SK-N-SH (cell line): Measurements from ENCODE around the gene TYSND1. TPM values are rescaled to one million over a fixed set of nuclear protein-coding genes. Genes with fewer than 3 reads are reported as not detected.

ENCODE experiments used
- CTCF ChIA-PET: fragments of 300-600, 350-600 bp; formaldehyde crosslinking; extraction: SDS; loops from one replicate; lab custom pipeline; 2021; lab: Yijun Ruan, JAX
- POLR2A ChIA-PET: fragments of 350-600 bp; sonication (Branson Sonifier 250); formaldehyde crosslinking; extraction: SDS; loops from one replicate; lab custom pipeline; 2020; ENCODE audit warnings: antibody characterized with exemption, inconsistent platforms; lab: Yijun Ruan, JAX
- DNase-seq: peaks from one replicate; pipeline ENCODE4 v3.0.0; 2012
- H2AFZ ChIP-seq: fragments of 200-600 bp; sonication (generic); 2 replicates; pipeline ENCODE4 v1.8.1; 2016; ENCODE audit warnings: antibody characterized with exemption, mild to moderate bottlenecking, low read depth
- H3F3A ChIP-seq: fragments of 200-600 bp; sonication (generic); replicated peaks from 2 replicates; pipeline ENCODE3; 2016; ENCODE audit warnings: antibody characterized with exemption, mild to moderate bottlenecking; ENCODE audit not compliant: insufficient read depth
- H3K27ac ChIP-seq, 2 experiments: fragments of 200-500 bp in 1 of 2; fragments of 200-600 bp in 1 of 2; sonication (Bioruptor generic) in 1 of 2; sonication (generic), shearing (Covaris generic) in 1 of 2; 2 replicates each; pipeline versions ENCODE4 v1.5.1 to v1.6.1; 2014 to 2016; ENCODE audit warnings: low read depth in 2 of 2, inconsistent platforms in 1 of 2, low read length in 1 of 2, mild to moderate bottlenecking in 1 of 2, mixed read lengths in 1 of 2
- H3K27me3 ChIP-seq: fragments of 200-600 bp; sonication (generic), shearing (Covaris generic); 2 replicates; pipeline ENCODE4 v1.6.1; 2016; ENCODE audit warnings: mixed run types; ENCODE audit not compliant: insufficient read depth
- H3K36me3 ChIP-seq, 2 experiments: fragments of 200-500 bp in 1 of 2; fragments of 200-600 bp in 1 of 2; sonication (Bioruptor generic) in 1 of 2; sonication (generic) in 1 of 2; replicated peaks in 1 of 2; 2 replicates each; pipeline versions ENCODE3 to v1.5.1; 2014 to 2016; ENCODE audit warnings: low read length in 1 of 2, mild to moderate bottlenecking in 1 of 2; ENCODE audit not compliant: insufficient read depth in 2 of 2, control insufficient read depth in 1 of 2
- H3K4me1 ChIP-seq, 2 experiments: fragments of 200-500 bp in 1 of 2; fragments of 200-600 bp in 1 of 2; sonication (Bioruptor generic) in 1 of 2; sonication (generic), shearing (Covaris generic) in 1 of 2; 2 replicates each; pipeline versions ENCODE4 v1.5.1 to v1.6.1; 2014 to 2016; ENCODE audit warnings: low read depth in 1 of 2, low read length in 1 of 2, mixed run types in 1 of 2; ENCODE audit not compliant: insufficient read depth in 2 of 2, control insufficient read depth in 1 of 2
- H3K4me2 ChIP-seq: fragments of 200-600 bp; sonication (generic), shearing (Covaris generic); 2 replicates; pipeline ENCODE4 v1.6.1; 2017; ENCODE audit warnings: mixed run types
- H3K4me3 ChIP-seq, 2 experiments: fragments of 200-500 bp in 1 of 2; fragments of 200-600 bp in 1 of 2; sonication (Bioruptor generic) in 1 of 2; sonication (generic), shearing (Covaris generic) in 1 of 2; 2 replicates each; pipeline versions ENCODE4 v1.5.1 to v1.8.1; 2014 to 2016; ENCODE audit warnings: low read depth in 2 of 2, inconsistent platforms in 1 of 2, low read length in 1 of 2, mild to moderate bottlenecking in 1 of 2, mixed read lengths in 1 of 2, moderate library complexity in 1 of 2
- H3K79me2 ChIP-seq: fragments of 200-600 bp; sonication (generic); 2 replicates; pipeline ENCODE4 v1.8.1; 2017; ENCODE audit warnings: mild to moderate bottlenecking; ENCODE audit not compliant: insufficient read depth
- H3K9ac ChIP-seq: fragments of 200-600 bp; sonication (generic); 2 replicates; pipeline ENCODE4 v1.6.1; 2017; ENCODE audit warnings: mixed run types
- H3K9me2 ChIP-seq: fragments of 200-600 bp; sonication (generic); 2 replicates; pipeline ENCODE4 v1.6.1; 2017; ENCODE audit warnings: mixed run types
- H3K9me3 ChIP-seq: fragments of 200-600 bp; sonication (generic); 2 replicates; pipeline ENCODE4 v1.6.1; 2017; ENCODE audit warnings: mixed run types, mild to moderate bottlenecking, moderate library complexity
- H4K20me1 ChIP-seq: fragments of 200-600 bp; sonication (generic); 2 replicates; pipeline ENCODE4 v1.6.1; 2017; ENCODE audit warnings: mild to moderate bottlenecking, mixed run types; ENCODE audit not compliant: insufficient read depth
- EP300 ChIP-seq, 2 experiments: IDR thresholded peaks; 2 replicates each; pipeline versions ENCODE4 v1.4.0 to v1.6.1; 2012; ENCODE audit warnings: borderline replicate concordance in 1 of 2, low read depth in 1 of 2, low read length in 1 of 2
- EZH2phosphoT487 ChIP-seq: fragments of 200-600 bp; sonication (generic); IDR thresholded peaks from 2 replicates; pipeline ENCODE4 v1.6.1; 2017; ENCODE audit warnings: low read depth, mixed run types, mild to moderate bottlenecking, antibody characterized with exemption, moderate library complexity, borderline replicate concordance
- FOSL2 ChIP-seq: IDR thresholded peaks from 2 replicates; pipeline ENCODE4 v1.4.0; 2012; ENCODE audit warnings: low read depth, mild to moderate bottlenecking, moderate library complexity, borderline replicate concordance
- GATA2 ChIP-seq: sonication (generic); formaldehyde crosslinking; IDR thresholded peaks from 2 replicates; pipeline ENCODE4 v1.5.0; 2020; ENCODE audit warnings: mild to moderate bottlenecking, missing genetic modification reagents
- JUND ChIP-seq: IDR thresholded peaks from 2 replicates; pipeline ENCODE4 v1.4.0; 2012
- MAX ChIP-seq: IDR thresholded peaks from 2 replicates; pipeline ENCODE4 v1.4.0; 2012; ENCODE audit warnings: low read depth
- MEF2A ChIP-seq: IDR thresholded peaks from 2 replicates; pipeline ENCODE4 v1.4.0; 2012; ENCODE audit warnings: low read depth, borderline replicate concordance
- NFIC ChIP-seq: IDR thresholded peaks from 2 replicates; pipeline ENCODE4 v1.4.0; 2012; ENCODE audit warnings: borderline replicate concordance
- POLR2AphosphoS5 ChIP-seq: IDR thresholded peaks from 2 replicates; pipeline ENCODE4 v1.6.1; 2012; ENCODE audit warnings: low read depth, low read length
- RCOR1 ChIP-seq: fragments of 150-350 bp; IDR thresholded peaks from 2 replicates; pipeline ENCODE4 v1.6.1; 2017; ENCODE audit warnings: antibody characterized with exemption, low read length
- REST ChIP-seq: IDR thresholded peaks from 2 replicates; pipeline ENCODE4 v1.6.1; 2012; ENCODE audit warnings: mild to moderate bottlenecking, low read depth, low read length, moderate library complexity
- RXRA ChIP-seq: IDR thresholded peaks from 2 replicates; pipeline ENCODE4 v1.4.0; 2012; ENCODE audit warnings: low read depth, mild to moderate bottlenecking, borderline replicate concordance
- USF1 ChIP-seq: IDR thresholded peaks from 2 replicates; pipeline ENCODE4 v1.4.0; 2012; ENCODE audit warnings: low read depth, borderline replicate concordance
- ZBTB33 ChIP-seq: IDR thresholded peaks from 2 replicates; pipeline ENCODE4 v1.4.0; 2012; ENCODE audit warnings: low read depth, borderline replicate concordance
- WGBS: methylation state at CpG from one replicate; pipeline ENCODE4 v1.1.6; 2017; ENCODE audit warnings: low lambda C conversion rate; 5-methylcytosine and 5-hydroxymethylcytosine counted together
- polyA plus RNA-seq, 3 experiments: library from polyadenylated mRNA; depleted of rRNA; stranded (reverse); fragments of >200 nt; gene quantifications; 2 replicates each; pipeline ENCODE4 v1.2.3, GENCODE V29; 2012

Gene TYSND1
- polyA plus RNA-seq, 1 of the 3 experiments (the other 2 are of a cell fraction): 7.4 TPM

- Histone ChIP-seq H4K20me1 (peaks cover 88% of the 10 kb centered on the region), H3F3A (peaks cover 15% of the 10 kb centered on the region), H2AFZ (no peak overlapping the region), H3K27me3 (no peaks in the 10 kb centered on the region), H3K4me1 (peaks cover 0 to 10% of the 10 kb centered on the region in 2 experiments; a peak in 3 of 4 replicates), H3K27ac (no peak overlapping the region), H3K79me2 (peaks cover 98% of the 10 kb centered on the region), H3K9me3 (no peaks in the 10 kb centered on the region), H3K36me3 (peaks cover 68 to 79% of the 10 kb centered on the region in 2 experiments), H3K4me3 (no peak overlapping the region), H3K4me2 (no peak overlapping the region), H3K9ac (no peak overlapping the region), H3K9me2 (no peaks in the 10 kb centered on the region)
- ChIA-PET POLR2A (no interaction called here), CTCF (interaction anchor here (1.3 kb wide), 1 partner anchor 202 kb away, joined by 4 read pairs; no protein-coding TSS in a partner anchor)
- WGBS: 88% methylated on average over 1 of the region's 1 CpG
- TF ChIP-seq GATA2 (CRISPR knock-in tag): no peak
- TF ChIP-seq MAX: no peak
- TF ChIP-seq EP300 (IDR thresholded peaks at IDR 0.05; ENCODE audit: borderline replicate concordance in 1 of 2, low read depth in 1 of 2, low read length in 1 of 2): no peak
- no peak for TF ChIP-seq POLR2AphosphoS5
- no peak for TF ChIP-seq REST
- no peak for TF ChIP-seq RXRA
- no peak for TF ChIP-seq ZBTB33
- TF ChIP-seq NFIC: no peak
- no peak for DNase-seq
Measured at GRCh38 chr10:70162892-70163201, 16.3 kb upstream of the TYSND1 start.

- no peak for DNase-seq
- no peak overlapping the region for H3K4me2 ChIP-seq
- H3K36me3 ChIP-seq: peaks cover 71 to 79% of the 10 kb centered on the region in 2 experiments
- no peak overlapping the region for H3K27ac ChIP-seq
- peaks cover 85% of the 10 kb centered on the region for H4K20me1 ChIP-seq
- H3K4me3 ChIP-seq: no peak overlapping the region
- ChIA-PET CTCF (interaction anchor here (1.3 kb wide), 1 partner anchor 202 kb away, joined by 4 read pairs; no protein-coding TSS in a partner anchor), POLR2A (no interaction called here)
- no peaks in the 10 kb centered on the region for H3K9me2 ChIP-seq
- no peak overlapping the region for H3K9ac ChIP-seq
- TF ChIP-seq EZH2phosphoT487 (no peak), USF1 (no peak), FOSL2 (no peak), RCOR1 (no peak), MEF2A (no peak), JUND (no peak), MAX (no peak)
- peaks cover 15% of the 10 kb centered on the region for H3F3A ChIP-seq
- no peaks in the 10 kb centered on the region for H3K27me3 ChIP-seq
- peaks cover 98% of the 10 kb centered on the region for H3K79me2 ChIP-seq
- WGBS: 93% methylated on average over 2 of the region's 2 CpGs
- H2AFZ ChIP-seq: no peak overlapping the region
- no peaks in the 10 kb centered on the region for H3K9me3 ChIP-seq
- H3K4me1 ChIP-seq: peaks cover 0 to 10% of the 10 kb centered on the region in 2 experiments; a peak in 3 of 4 replicates
Measured at GRCh38 chr10:70162151-70162891, 15.8 kb upstream of the TYSND1 start.
